Suprapubic skin (tissue), 4 donors: ENCODE measurements around the gene HSFX3. TPM values are rescaled to one million over a fixed set of nuclear protein-coding genes. Genes with fewer than 3 reads are reported as not detected.
"Not testable (repeated sequence)": the region's sequence is repeated elsewhere in the genome, so short reads cannot be mapped to it uniquely, and the experiment has no call there.

Experiments
- DNase-seq, 2 donors: peaks; one replicate each; pipeline ENCODE4 v3.0.0-alpha.2; 2019; ENCODE audit warnings: low spot score in 2 of 2
- H3K27ac ChIP-seq: fragments of 200-600 bp; sonication (generic); one replicate; pipeline ENCODE4 v1.5.1; 2019
- H3K27me3 ChIP-seq: fragments of 200-600 bp; sonication (generic); one replicate; pipeline ENCODE4 v1.5.1; 2019
- H3K36me3 ChIP-seq: fragments of 200-600 bp; sonication (generic); one replicate; pipeline ENCODE4 v1.5.1; 2019
- H3K4me1 ChIP-seq: fragments of 200-600 bp; sonication (generic); one replicate; pipeline ENCODE4 v1.5.1; 2019
- H3K4me3 ChIP-seq: fragments of 200-600 bp; sonication (generic); one replicate; pipeline ENCODE4 v1.5.1; 2019; ENCODE audit warnings: mild to moderate bottlenecking
- H3K9me3 ChIP-seq: fragments of 200-600 bp; sonication (generic); one replicate; pipeline ENCODE4 v1.5.1; 2019
- EP300 ChIP-seq: sonication (generic); formaldehyde crosslinking; IDR thresholded peaks from one replicate; pipeline ENCODE4 v1.6.1; 2017; ENCODE audit warnings: antibody characterized with exemption
- POLR2A ChIP-seq, 2 donors: fragments of 450-650 bp; IDR thresholded peaks; one replicate each; pipeline ENCODE4 v1.6.1; 2017; ENCODE audit warnings: antibody characterized with exemption in 2 of 2, mild to moderate bottlenecking in 2 of 2, moderate library complexity in 2 of 2
- POLR2AphosphoS5 ChIP-seq, 3 donors: sonication (generic); formaldehyde crosslinking; IDR thresholded peaks; one replicate each; pipeline ENCODE4 v1.6.1; 2017; ENCODE audit warnings: antibody characterized with exemption in 3 of 3
- WGBS: methylation state at CpG from one replicate; pipeline ENCODE4 v1.1.5; 2018; 5-methylcytosine and 5-hydroxymethylcytosine counted together
- total RNA-seq, 4 donors: library from RNA; depleted of rRNA; stranded (reverse); fragments of >200 nt; gene quantifications; one replicate each; pipeline ENCODE4 v1.1.0, GENCODE V29; 2016
- TF ChIP-seq, protein P1 (sequence below), 2 donors: fragments of 200-600 bp in 1 of 2; fragments of 450-650 bp in 1 of 2; sonication (generic) in 1 of 2; IDR thresholded peaks; one replicate each; pipeline ENCODE4 v1.5.1; 2016 to 2019; ENCODE audit warnings: antibody characterized with exemption in 2 of 2, mild to moderate bottlenecking in 1 of 2, moderate library complexity in 1 of 2

HSFX3 gene
- total RNA-seq, 4 donors from 2014 or later = not detected

- no peak for DNase-seq
- Histone ChIP-seq H3K4me1 (peaks cover 14% of the 10 kb centered on the region), H3K27ac (no peak overlapping the region), H3K27me3 (no peaks in the 10 kb centered on the region), H3K36me3 (peaks cover 7% of the 10 kb centered on the region), H3K9me3 (no peaks in the 10 kb centered on the region), H3K4me3 (peak overlapping the region; percentile 61)
- TF ChIP-seq POLR2AphosphoS5 (IDR thresholded peaks at IDR 0.05) (no peak), POLR2A (IDR thresholded peaks at IDR 0.05) (no peak), EP300 (no peak)
- TF ChIP-seq, protein P1, sequence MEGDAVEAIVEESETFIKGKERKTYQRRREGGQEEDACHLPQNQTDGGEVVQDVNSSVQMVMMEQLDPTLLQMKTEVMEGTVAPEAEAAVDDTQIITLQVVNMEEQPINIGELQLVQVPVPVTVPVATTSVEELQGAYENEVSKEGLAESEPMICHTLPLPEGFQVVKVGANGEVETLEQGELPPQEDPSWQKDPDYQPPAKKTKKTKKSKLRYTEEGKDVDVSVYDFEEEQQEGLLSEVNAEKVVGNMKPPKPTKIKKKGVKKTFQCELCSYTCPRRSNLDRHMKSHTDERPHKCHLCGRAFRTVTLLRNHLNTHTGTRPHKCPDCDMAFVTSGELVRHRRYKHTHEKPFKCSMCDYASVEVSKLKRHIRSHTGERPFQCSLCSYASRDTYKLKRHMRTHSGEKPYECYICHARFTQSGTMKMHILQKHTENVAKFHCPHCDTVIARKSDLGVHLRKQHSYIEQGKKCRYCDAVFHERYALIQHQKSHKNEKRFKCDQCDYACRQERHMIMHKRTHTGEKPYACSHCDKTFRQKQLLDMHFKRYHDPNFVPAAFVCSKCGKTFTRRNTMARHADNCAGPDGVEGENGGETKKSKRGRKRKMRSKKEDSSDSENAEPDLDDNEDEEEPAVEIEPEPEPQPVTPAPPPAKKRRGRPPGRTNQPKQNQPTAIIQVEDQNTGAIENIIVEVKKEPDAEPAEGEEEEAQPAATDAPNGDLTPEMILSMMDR (IDR thresholded peaks at IDR 0.05) = no peak
- 86% methylated on average over 9 of the region's 9 CpGs for WGBS
Observed at GRCh38 chrX:149505671-149506070, 44.1 kb downstream of the HSFX3 start.

GRCh38 chrX:149504915-149505651, 44.6 kb downstream of the HSFX3 start, which contains the start of gene IDS:
TSS of gene IDS (minus strand) at chrX:149505306. CDS start at chrX:149505137, 169 bp downstream.
- Histone ChIP-seq H3K36me3 (peaks cover 12% of the 10 kb centered on the region), H3K27me3 (no peaks in the 10 kb centered on the region), H3K27ac (peak within 1 kb of the TSS; percentile 91), H3K4me3 (peak within 1 kb of the TSS; percentile 61), H3K9me3 (no peaks in the 10 kb centered on the region), H3K4me1 (peaks cover 13% of the 10 kb centered on the region)
- TF ChIP-seq POLR2A (IDR thresholded peaks at IDR 0.05) (peak; percentile 87 to 92), EP300 (no peak), POLR2AphosphoS5 (IDR thresholded peaks at IDR 0.05) (peak in 1 of 3 donors; percentile 43)
- TF ChIP-seq, protein P1 (IDR thresholded peaks at IDR 0.05) = no peak
- 40% methylated on average over 42 of the region's 54 CpGs for WGBS
- DNase-seq = peak; percentile 92 to 93

DNA sequence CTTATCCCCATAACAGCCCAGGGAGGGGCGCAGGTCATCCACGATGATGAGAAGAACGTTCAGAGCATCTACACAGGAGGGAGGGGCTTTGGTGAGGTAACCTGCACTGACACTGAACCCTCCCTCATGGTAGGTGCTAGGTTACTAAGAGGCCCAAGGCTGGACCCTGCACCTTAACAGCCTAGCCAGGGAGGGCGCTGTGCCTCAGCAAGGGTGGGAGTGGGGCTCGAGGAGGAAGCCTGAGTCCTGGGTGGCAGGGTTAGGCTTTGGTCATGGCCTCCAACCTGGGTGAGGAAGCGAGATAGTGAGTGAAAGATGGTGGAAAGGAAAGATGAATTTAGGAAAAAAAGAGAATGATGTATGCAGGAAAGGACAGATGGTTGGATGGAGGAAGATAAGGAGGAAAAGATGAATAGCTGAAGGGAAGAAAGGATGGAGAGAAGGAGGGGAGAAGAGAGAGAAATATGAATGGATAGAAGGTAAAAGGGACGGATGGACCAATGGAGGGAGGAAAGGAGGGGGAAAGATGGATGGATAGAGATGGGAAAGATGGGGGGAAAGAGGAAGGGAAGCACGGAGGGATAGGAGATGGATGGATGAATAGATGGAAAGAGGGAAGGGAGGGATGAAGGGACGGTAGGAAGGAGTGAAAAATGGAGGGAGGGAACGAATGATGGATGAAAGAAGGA, 45.4 kb downstream of the HSFX3 start:
- Histone ChIP-seq H3K27ac (peak overlapping the region; percentile 91), H3K4me3 (peak overlapping the region; percentile 61), H3K4me1 (peaks cover 13% of the 10 kb centered on the region), H3K9me3 (no peaks in the 10 kb centered on the region), H3K27me3 (no peaks in the 10 kb centered on the region), H3K36me3 (peaks cover 17% of the 10 kb centered on the region)
- WGBS = 51% methylated on average over 10 of the region's 10 CpGs
- TF ChIP-seq POLR2AphosphoS5 (IDR thresholded peaks at IDR 0.05) (no peak), POLR2A (IDR thresholded peaks at IDR 0.05) (no peak), EP300 (no peak)
- TF ChIP-seq, protein P1 (IDR thresholded peaks at IDR 0.05) = no peak
- no peak for DNase-seq

DNA sequence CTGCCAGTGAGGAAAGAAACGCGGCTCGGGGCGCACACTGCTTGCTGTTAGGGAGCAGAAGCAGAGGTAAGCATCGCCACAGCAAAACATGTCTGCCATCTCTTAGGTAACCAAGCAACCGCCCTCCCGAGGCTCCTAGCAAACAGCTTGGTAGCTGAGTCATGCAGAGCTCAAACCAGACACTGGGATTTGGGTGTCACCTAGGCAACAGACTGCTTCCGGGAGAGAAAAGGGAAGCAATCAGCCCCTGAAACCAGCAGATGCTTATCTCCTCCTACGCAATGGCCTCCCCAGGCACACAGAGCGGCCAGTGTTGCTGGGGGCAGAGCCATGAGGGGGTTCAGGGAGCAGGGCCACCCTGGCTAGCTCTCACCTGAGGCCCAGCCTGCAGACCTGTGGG, 46.3 kb downstream of the HSFX3 start:
- H3K4me1 ChIP-seq = peaks cover 13% of the 10 kb centered on the region
- not testable (repeated sequence) for H3K4me3 ChIP-seq, H3K27me3 ChIP-seq, H3K27ac ChIP-seq, DNase-seq, H3K9me3 ChIP-seq
- peaks cover 17% of the 10 kb centered on the region for H3K36me3 ChIP-seq
- WGBS = no CpG with 5 or more reads among the region's 10 CpGs

GRCh38 chrX:149502923-149503322, 46.8 kb downstream of the HSFX3 start:
- H3K27ac ChIP-seq, H3K4me3 ChIP-seq, H3K9me3 ChIP-seq, DNase-seq, H3K27me3 ChIP-seq: not testable (repeated sequence)
- H3K4me1 ChIP-seq = peaks cover 13% of the 10 kb centered on the region
- WGBS = 59% methylated on average over 5 of the region's 5 CpGs
- peaks cover 19% of the 10 kb centered on the region for H3K36me3 ChIP-seq

- H3K4me1 ChIP-seq = peaks cover 10% of the 10 kb centered on the region
- TF ChIP-seq POLR2A (IDR thresholded peaks at IDR 0.05) (no peak), POLR2AphosphoS5 (IDR thresholded peaks at IDR 0.05) (no peak), EP300 (no peak)
- TF ChIP-seq, protein P1 (IDR thresholded peaks at IDR 0.05) = no peak
- peaks cover 47% of the 10 kb centered on the region for H3K36me3 ChIP-seq
- WGBS = 76% methylated on average over 5 of the region's 5 CpGs
- H3K9me3 ChIP-seq = no peaks in the 10 kb centered on the region
- H3K27ac ChIP-seq = no peak overlapping the region
- no peak for DNase-seq
- H3K27me3 ChIP-seq = no peaks in the 10 kb centered on the region
- no peak overlapping the region for H3K4me3 ChIP-seq
Observed at GRCh38 chrX:149499766-149500165, 50.0 kb downstream of the HSFX3 start.
